IMR-90 (cell line): ENCODE results near the gene ITGA2. TPM values are rescaled to one million over a fixed set of nuclear protein-coding genes. Genes with fewer than 3 reads are reported as not detected.

Source experiments
- ATAC-seq: fragments of 200-7000 bp; cut with Tn5 transposase; 2 replicates; pipeline ENCODE4 v1.9.1; 2020; ENCODE audit warnings: low read depth, mild to moderate bottlenecking, moderate library complexity
- BruUV-seq: library from RNA; stranded (reverse); fragments of 400-500 nt; replicated peaks from 2 replicates; lab custom pipeline; 2021; lab: Mats Ljungman, UMichigan
- CTCF ChIA-PET: fragments of 300-600 bp; formaldehyde crosslinking; extraction: SDS; loops from one replicate; lab custom pipeline; 2021; ENCODE audit warnings: antibody characterized with exemption; lab: Yijun Ruan, JAX
- POLR2A ChIA-PET: fragments of 300-600 bp; sonication (Branson Sonifier 250); formaldehyde crosslinking; loops from one replicate; lab custom pipeline; 2022; ENCODE audit warnings: antibody characterized with exemption; ENCODE audit not compliant: unreplicated experiment; lab: Charles Lee
- DNase-seq: peaks from one replicate; pipeline ENCODE4 v3.0.0; 2013
- H2AFZ ChIP-seq: replicated peaks from 2 replicates; pipeline ENCODE3; 2013; ENCODE audit warnings: low read length, mild to moderate bottlenecking; ENCODE audit not compliant: poor library complexity
- H2AK5ac ChIP-seq: 2 replicates; pipeline ENCODE4 v1.6.1; 2013; ENCODE audit warnings: low read depth, low read length, inconsistent platforms
- H2AK9ac ChIP-seq: replicated peaks from 2 replicates; pipeline ENCODE3; 2013; ENCODE audit warnings: mild to moderate bottlenecking, low read depth, low read length, moderate library complexity; ENCODE audit not compliant: poor library complexity
- H2BK120ac ChIP-seq: 2 replicates; pipeline ENCODE4 v1.6.1; 2013; ENCODE audit warnings: low read depth, low read length, inconsistent platforms
- H2BK15ac ChIP-seq: 3 replicates; pipeline ENCODE4 v1.6.1; 2013; ENCODE audit warnings: low read depth, low read length, inconsistent platforms
- H2BK20ac ChIP-seq: 2 replicates; pipeline ENCODE4 v1.6.1; 2013; ENCODE audit warnings: low read depth, mild to moderate bottlenecking, inconsistent platforms, low read length, moderate library complexity
- H2BK5ac ChIP-seq: 2 replicates; pipeline ENCODE4 v1.6.1; 2013; ENCODE audit warnings: mild to moderate bottlenecking, low read depth, low read length, inconsistent platforms; ENCODE audit not compliant: poor library complexity, severe bottlenecking
- H3K14ac ChIP-seq: replicated peaks from 2 replicates; pipeline ENCODE4 v1.6.1; 2013; ENCODE audit warnings: low read depth, low read length, inconsistent platforms
- H3K18ac ChIP-seq: 2 replicates; pipeline ENCODE4 v1.6.1; 2013; ENCODE audit warnings: low read depth, low read length, control low read depth
- H3K23ac ChIP-seq: 2 replicates; pipeline ENCODE4 v1.6.1; 2013; ENCODE audit warnings: low read depth, low read length, inconsistent platforms
- H3K27ac ChIP-seq: 2 replicates; pipeline ENCODE4 v1.5.1; 2013; ENCODE audit warnings: mild to moderate bottlenecking, control low read depth, low read length; ENCODE audit not compliant: insufficient read depth
- H3K27me3 ChIP-seq: 2 replicates; pipeline ENCODE4 v1.6.1; 2013; ENCODE audit warnings: low read length; ENCODE audit not compliant: control insufficient read depth, insufficient read depth
- H3K36me3 ChIP-seq: 2 replicates; pipeline ENCODE4 v1.6.1; 2013; ENCODE audit warnings: low read length, mixed read lengths; ENCODE audit not compliant: control insufficient read depth, insufficient read depth
- H3K4ac ChIP-seq: 2 replicates; pipeline ENCODE4 v1.6.1; 2013; ENCODE audit warnings: low read depth, low read length, inconsistent platforms
- H3K4me1 ChIP-seq: 2 replicates; pipeline ENCODE4 v1.6.1; 2013; ENCODE audit warnings: low read length, mixed read lengths; ENCODE audit not compliant: control insufficient read depth, insufficient read depth
- H3K4me2 ChIP-seq: 2 replicates; pipeline ENCODE4 v1.6.1; 2013; ENCODE audit warnings: low read depth, mild to moderate bottlenecking, control low read depth, low read length, moderate library complexity
- H3K4me3 ChIP-seq: 2 replicates; pipeline ENCODE4 v1.5.1; 2013; ENCODE audit warnings: low read depth, mild to moderate bottlenecking, control low read depth, low read length, moderate library complexity; ENCODE audit not compliant: insufficient read depth
- H3K56ac ChIP-seq: 2 replicates; pipeline ENCODE4 v1.6.1; 2013; ENCODE audit warnings: low read length, inconsistent platforms; ENCODE audit not compliant: insufficient read depth; ENCODE audit errors: extremely low read depth
- H3K79me1 ChIP-seq, 2 experiments: 2 replicates each; pipeline ENCODE4 v1.6.1; 2013; ENCODE audit warnings: low read length in 2 of 2, inconsistent platforms in 1 of 2, low read depth in 1 of 2
- H3K9ac ChIP-seq: 2 replicates; pipeline ENCODE4 v1.6.1; 2013; ENCODE audit warnings: low read depth, low read length, control low read depth
- H3K9me1 ChIP-seq: 2 replicates; pipeline ENCODE4 v1.6.1; 2013; ENCODE audit warnings: low read length, inconsistent platforms; ENCODE audit not compliant: insufficient read depth
- H3K9me3 ChIP-seq: 2 replicates; pipeline ENCODE4 v1.6.1; 2013; ENCODE audit warnings: low read length; ENCODE audit not compliant: control insufficient read depth, insufficient read depth
- H4K20me1 ChIP-seq: 2 replicates; pipeline ENCODE4 v1.6.1; 2013; ENCODE audit warnings: low read length, inconsistent platforms; ENCODE audit not compliant: insufficient read depth
- H4K5ac ChIP-seq: 2 replicates; pipeline ENCODE4 v1.6.1; 2013; ENCODE audit warnings: mild to moderate bottlenecking, low read depth, low read length, control low read depth
- H4K8ac ChIP-seq, 2 experiments: 2 replicates each; pipeline ENCODE4 v1.6.1; 2013; ENCODE audit warnings: low read depth in 2 of 2, low read length in 2 of 2, control low read depth in 1 of 2, inconsistent platforms in 1 of 2
- H4K91ac ChIP-seq: 2 replicates; pipeline ENCODE4 v1.6.1; 2013; ENCODE audit warnings: low read depth, low read length, inconsistent platforms; ENCODE audit not compliant: insufficient read depth
- BHLHE40 ChIP-seq: fragments of 150-350 bp; IDR thresholded peaks from 2 replicates; pipeline ENCODE4 v1.6.1; 2016; ENCODE audit warnings: mild to moderate bottlenecking, low read depth, low read length
- CEBPB ChIP-seq: IDR thresholded peaks from 2 replicates; pipeline ENCODE4 v1.6.1; 2012; ENCODE audit warnings: low read depth, low read length, improper control_type of control experiment
- CHD1 ChIP-seq: IDR thresholded peaks from 2 replicates; pipeline ENCODE4 v1.6.1; 2012; ENCODE audit warnings: low read depth, low read length, improper control_type of control experiment
- FOS ChIP-seq: fragments of 150-350 bp; IDR thresholded peaks from 2 replicates; pipeline ENCODE4 v1.6.1; 2016; ENCODE audit warnings: low read depth, low read length
- MAFK ChIP-seq: IDR thresholded peaks from 2 replicates; pipeline ENCODE4 v1.6.1; 2012; ENCODE audit warnings: low read depth, low read length, improper control_type of control experiment
- MAZ ChIP-seq: IDR thresholded peaks from 2 replicates; pipeline ENCODE4 v1.6.1; 2012; ENCODE audit warnings: low read depth, mild to moderate bottlenecking, low read length, improper control_type of control experiment, moderate library complexity, borderline replicate concordance
- MXI1 ChIP-seq: IDR thresholded peaks from 2 replicates; pipeline ENCODE4 v1.6.1; 2012; ENCODE audit warnings: low read depth, mild to moderate bottlenecking, low read length, moderate library complexity, borderline replicate concordance
- NFE2L2 ChIP-seq: fragments of 150-350 bp; IDR thresholded peaks from 2 replicates; pipeline ENCODE4 v1.6.1; 2016; ENCODE audit warnings: low read depth, mild to moderate bottlenecking, low read length
- POLR2A ChIP-seq: IDR thresholded peaks from 2 replicates; pipeline ENCODE4 v1.6.1; 2012; ENCODE audit warnings: mild to moderate bottlenecking, low read depth, low read length
- RAD21 ChIP-seq: IDR thresholded peaks from 2 replicates; pipeline ENCODE4 v1.6.1; 2012; ENCODE audit warnings: low read length, improper control_type of control experiment
- RCOR1 ChIP-seq: IDR thresholded peaks from 2 replicates; pipeline ENCODE4 v1.6.1; 2012; ENCODE audit warnings: mild to moderate bottlenecking, low read length, improper control_type of control experiment; ENCODE audit not compliant: insufficient replicate concordance
- RFX5 ChIP-seq: IDR thresholded peaks from 2 replicates; pipeline ENCODE4 v1.8.0; 2012; ENCODE audit warnings: low read depth, mild to moderate bottlenecking, low read length, moderate library complexity
- SMC3 ChIP-seq: fragments of 150-350 bp; IDR thresholded peaks from 2 replicates; pipeline ENCODE4 v1.6.1; 2016; ENCODE audit warnings: low read depth, mild to moderate bottlenecking, antibody characterized with exemption, low read length, moderate library complexity
- WGBS, 2 experiments: methylation state at CpG; one replicate each; pipeline versions ENCODE4 v1.1.5 to v1.1.7; 2013; ENCODE audit warnings: missing lambda C conversion rate in 2 of 2; ENCODE audit not compliant: insufficient read length in 1 of 2; ENCODE audit errors: extremely low coverage in 2 of 2; 5-methylcytosine and 5-hydroxymethylcytosine counted together
- dilution Hi-C: fragments of 300-500 bp; cut with HindIII; formaldehyde crosslinking; loops from one replicate; pipeline ENCODE4 v1.14.3; 2018; ENCODE audit warnings: low sequenced_read_pairs; ENCODE audit not compliant: unreplicated experiment
- in situ Hi-C: fragments of 300-500 bp; cut with MboI; formaldehyde crosslinking; loops from 3 replicates; pipeline ENCODE4 v1.14.3; 2019; ENCODE audit warnings: low sequenced_read_pairs, inconsistent platforms, mixed read lengths
- intact Hi-C: fragments of 100-400 bp; cut with micrococcal nuclease; formaldehyde crosslinking; loops from 2 replicates; pipeline ENCODE4 v1.10.0; 2022
- polyA plus RNA-seq, 3 experiments: library from polyadenylated mRNA; depleted of rRNA; stranded (reverse); fragments of >200 nt; gene quantifications; 2 replicates each; pipeline ENCODE4 v1.2.3, GENCODE V29; 2012; ENCODE audit warnings: low replicate concordance in 1 of 3
- total RNA-seq: library from RNA; depleted of rRNA; stranded (reverse); fragments of >200 nt; gene quantifications from 2 replicates; pipeline ENCODE4 v1.2.3, GENCODE V29; 2012
- TF ChIP-seq, protein P1 (sequence below): fragments of 150-350 bp; IDR thresholded peaks from 2 replicates; pipeline ENCODE4 v1.6.1; 2016; ENCODE audit warnings: low read depth, mild to moderate bottlenecking, low read length, moderate library complexity, borderline replicate concordance
- TF ChIP-seq, protein P2 (sequence below): conservative IDR thresholded peaks from 2 replicates; pipeline ENCODE4 v1.5.1; 2012; ENCODE audit warnings: mild to moderate bottlenecking, low read depth, low read length, improper control_type of control experiment
- TF ChIP-seq, protein P3 (sequence below): fragments of 150-350 bp; IDR thresholded peaks from 2 replicates; pipeline ENCODE4 v1.6.1; 2017; ENCODE audit warnings: mild to moderate bottlenecking, antibody characterized with exemption, low read length, low read depth

ITGA2 gene
- total and polyA plus RNA-seq, 2 of the 4 experiments (the other 2 are of a cell fraction), result 23.3 to 93.4 TPM

DNA sequence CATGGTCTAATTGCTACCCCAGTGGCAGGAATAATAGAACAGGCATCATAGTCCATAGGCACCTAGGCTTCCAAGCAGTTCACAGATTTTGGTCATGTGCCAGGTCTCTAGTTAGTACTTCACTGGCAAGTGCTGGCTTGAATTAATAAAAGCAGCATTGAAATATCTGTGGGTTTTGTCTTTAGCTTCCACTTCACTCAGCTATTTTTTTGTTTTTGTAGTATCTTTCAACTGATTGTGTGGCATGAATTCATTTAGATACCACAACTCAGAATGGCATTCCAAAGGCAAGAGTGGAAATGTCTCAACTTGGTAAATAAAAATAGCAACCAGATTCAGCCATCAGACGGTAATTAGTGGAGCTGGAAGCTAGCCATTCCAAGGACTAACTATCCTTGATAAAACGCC lies 27.9 kb upstream of the ITGA2 start:
- H2AFZ ChIP-seq, result no peak overlapping the region
- ChIA-PET POLR2A (interaction anchor here (0.6 kb wide), 1 partner anchor 28 kb away, joined by 3 read pairs; the partner anchor contains the start of gene ITGA2), CTCF (interaction anchor here (1.3 to 1.4 kb wide), 2 partner anchors 12 to 29 kb away, joined by 3 to 7 read pairs; no protein-coding TSS in a partner anchor)
- no peak overlapping the region for H3K23ac ChIP-seq
- in situ Hi-C loops (loop anchor here (25.0 kb wide), 1 partner anchor 1251 kb away; no protein-coding TSS in a partner anchor), dilution Hi-C loops (loop anchor here (25.0 kb wide), 1 partner anchor 101 kb away; no protein-coding TSS in a partner anchor), intact Hi-C loops (no loop called here)
- H3K79me1 ChIP-seq, result no peaks in the 10 kb centered on the region
- DNase-seq (no peak), ATAC-seq (no peak)
- no peak overlapping the region for H4K8ac ChIP-seq
- no peaks in the 10 kb centered on the region for H3K9me3 ChIP-seq
- no TSS peak for BruUV-seq
- H3K18ac ChIP-seq, result no peak overlapping the region
- H2AK9ac ChIP-seq, result no peak overlapping the region
- peaks cover 4% of the 10 kb centered on the region; the same call in 1 of the 2 replicates for H3K36me3 ChIP-seq
- no peak overlapping the region for H3K56ac ChIP-seq
- H4K5ac ChIP-seq, result no peak overlapping the region
- peaks cover 3% of the 10 kb centered on the region; the same call in 1 of the 2 replicates for H3K4me1 ChIP-seq
- TF ChIP-seq POLR2A (no peak), FOS (no peak), BHLHE40 (no peak), CHD1 (no peak), MAZ (no peak), RAD21 (no peak), MAFK (no peak), RCOR1 (no peak), CEBPB (no peak), NFE2L2 (no peak), RFX5 (no peak), MXI1 (no peak), SMC3 (no peak)
- TF ChIP-seq, protein P1, sequence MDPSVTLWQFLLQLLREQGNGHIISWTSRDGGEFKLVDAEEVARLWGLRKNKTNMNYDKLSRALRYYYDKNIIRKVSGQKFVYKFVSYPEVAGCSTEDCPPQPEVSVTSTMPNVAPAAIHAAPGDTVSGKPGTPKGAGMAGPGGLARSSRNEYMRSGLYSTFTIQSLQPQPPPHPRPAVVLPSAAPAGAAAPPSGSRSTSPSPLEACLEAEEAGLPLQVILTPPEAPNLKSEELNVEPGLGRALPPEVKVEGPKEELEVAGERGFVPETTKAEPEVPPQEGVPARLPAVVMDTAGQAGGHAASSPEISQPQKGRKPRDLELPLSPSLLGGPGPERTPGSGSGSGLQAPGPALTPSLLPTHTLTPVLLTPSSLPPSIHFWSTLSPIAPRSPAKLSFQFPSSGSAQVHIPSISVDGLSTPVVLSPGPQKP, result no peak
- TF ChIP-seq, protein P2, sequence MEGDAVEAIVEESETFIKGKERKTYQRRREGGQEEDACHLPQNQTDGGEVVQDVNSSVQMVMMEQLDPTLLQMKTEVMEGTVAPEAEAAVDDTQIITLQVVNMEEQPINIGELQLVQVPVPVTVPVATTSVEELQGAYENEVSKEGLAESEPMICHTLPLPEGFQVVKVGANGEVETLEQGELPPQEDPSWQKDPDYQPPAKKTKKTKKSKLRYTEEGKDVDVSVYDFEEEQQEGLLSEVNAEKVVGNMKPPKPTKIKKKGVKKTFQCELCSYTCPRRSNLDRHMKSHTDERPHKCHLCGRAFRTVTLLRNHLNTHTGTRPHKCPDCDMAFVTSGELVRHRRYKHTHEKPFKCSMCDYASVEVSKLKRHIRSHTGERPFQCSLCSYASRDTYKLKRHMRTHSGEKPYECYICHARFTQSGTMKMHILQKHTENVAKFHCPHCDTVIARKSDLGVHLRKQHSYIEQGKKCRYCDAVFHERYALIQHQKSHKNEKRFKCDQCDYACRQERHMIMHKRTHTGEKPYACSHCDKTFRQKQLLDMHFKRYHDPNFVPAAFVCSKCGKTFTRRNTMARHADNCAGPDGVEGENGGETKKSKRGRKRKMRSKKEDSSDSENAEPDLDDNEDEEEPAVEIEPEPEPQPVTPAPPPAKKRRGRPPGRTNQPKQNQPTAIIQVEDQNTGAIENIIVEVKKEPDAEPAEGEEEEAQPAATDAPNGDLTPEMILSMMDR, result no peak
- TF ChIP-seq, protein P3, sequence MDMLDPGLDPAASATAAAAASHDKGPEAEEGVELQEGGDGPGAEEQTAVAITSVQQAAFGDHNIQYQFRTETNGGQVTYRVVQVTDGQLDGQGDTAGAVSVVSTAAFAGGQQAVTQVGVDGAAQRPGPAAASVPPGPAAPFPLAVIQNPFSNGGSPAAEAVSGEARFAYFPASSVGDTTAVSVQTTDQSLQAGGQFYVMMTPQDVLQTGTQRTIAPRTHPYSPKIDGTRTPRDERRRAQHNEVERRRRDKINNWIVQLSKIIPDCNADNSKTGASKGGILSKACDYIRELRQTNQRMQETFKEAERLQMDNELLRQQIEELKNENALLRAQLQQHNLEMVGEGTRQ, result no peak
- no peak overlapping the region for H2BK120ac ChIP-seq
- peaks cover 3% of the 10 kb centered on the region; the same call in 1 of the 2 replicates for H3K9me1 ChIP-seq
- no peak overlapping the region for H4K91ac ChIP-seq
- WGBS, 2 experiments, result no CpG with 5 or more reads among the region's 2 CpGs
- H2BK15ac ChIP-seq, result no peak overlapping the region
- H3K4me2 ChIP-seq, result no peak overlapping the region
- no peak overlapping the region for H3K14ac ChIP-seq
- H3K9ac ChIP-seq, result no peak overlapping the region
- no peak overlapping the region for H2BK20ac ChIP-seq
- H3K27me3 ChIP-seq, result no peaks in the 10 kb centered on the region
- no peak overlapping the region for H3K4me3 ChIP-seq
- H2BK5ac ChIP-seq, result no peak overlapping the region
- H2AK5ac ChIP-seq, result no peak overlapping the region
- H4K20me1 ChIP-seq, result no peaks in the 10 kb centered on the region
- H3K4ac ChIP-seq, result no peak overlapping the region
- no peak overlapping the region for H3K27ac ChIP-seq
